OCI-LY1 (cell line): Measurements from ENCODE around the gene SLC9A4.

Experiments
- H2AFZ ChIP-seq: fragments of 200-600 bp; sonication (generic), shearing (Covaris generic); 2 replicates; pipeline ENCODE4 v1.6.0; 2014; ENCODE audit warnings: antibody characterized with exemption, mild to moderate bottlenecking, low read length
- H3F3A ChIP-seq: fragments of 200-600 bp; sonication (generic), shearing (Covaris generic); 2 replicates; pipeline ENCODE4 v1.6.0; 2014; ENCODE audit warnings: mild to moderate bottlenecking, antibody characterized with exemption, low read length, moderate library complexity; ENCODE audit not compliant: insufficient read depth
- H3K27ac ChIP-seq: fragments of 200-600 bp; sonication (generic); 2 replicates; pipeline ENCODE4 v1.5.1; 2014; ENCODE audit warnings: low read length, mixed run types, mild to moderate bottlenecking, low read depth; ENCODE audit not compliant: poor library complexity, severe bottlenecking
- H3K27me3 ChIP-seq: fragments of 200-600 bp; sonication (generic); 2 replicates; pipeline ENCODE4 v1.6.0; 2014; ENCODE audit warnings: antibody characterized with exemption, mild to moderate bottlenecking, low read length, moderate library complexity; ENCODE audit not compliant: insufficient read depth
- H3K36me3 ChIP-seq: fragments of 200-600 bp; sonication (generic); 2 replicates; pipeline ENCODE4 v1.6.1; 2014; ENCODE audit warnings: mild to moderate bottlenecking, antibody characterized with exemption, low read length, moderate library complexity, mixed read lengths; ENCODE audit not compliant: insufficient read depth
- H3K4me1 ChIP-seq: fragments of 200-600 bp; sonication (generic); 2 replicates; pipeline ENCODE4 v1.5.1; 2014; ENCODE audit warnings: mild to moderate bottlenecking, low read length, moderate library complexity; ENCODE audit not compliant: insufficient read depth, severe bottlenecking
- H3K4me2 ChIP-seq: fragments of 200-600 bp; sonication (generic), shearing (Covaris generic); 2 replicates; pipeline ENCODE4 v1.6.1; 2014; ENCODE audit warnings: low read length
- H3K4me3 ChIP-seq: fragments of 200-600 bp; sonication (generic); 2 replicates; pipeline ENCODE4 v1.5.1; 2014; ENCODE audit warnings: low read length, low read depth, mild to moderate bottlenecking, mixed read lengths; ENCODE audit not compliant: poor library complexity, severe bottlenecking
- H3K79me2 ChIP-seq: fragments of 200-600 bp; shearing (Covaris generic); 2 replicates; pipeline ENCODE4 v1.6.1; 2016; ENCODE audit warnings: mixed run types, low read length, mixed read lengths; ENCODE audit not compliant: insufficient read depth
- H3K9ac ChIP-seq: fragments of 200-600 bp; sonication (generic), shearing (Covaris generic); 2 replicates; pipeline ENCODE4 v1.6.1; 2014; ENCODE audit warnings: mild to moderate bottlenecking, low read length, mixed read lengths
- H3K9me2 ChIP-seq: fragments of 200-600 bp; sonication (generic), shearing (Covaris generic); 2 replicates; pipeline ENCODE4 v1.6.1; 2014; ENCODE audit warnings: low read depth, mild to moderate bottlenecking, low read length, mixed read lengths
- H3K9me3 ChIP-seq: fragments of 200-600 bp; shearing (Covaris generic); 2 replicates; pipeline ENCODE4 v1.6.1; 2014; ENCODE audit warnings: low read length, mixed read lengths
- H4K20me1 ChIP-seq: fragments of 200-600 bp; sonication (generic), shearing (Covaris generic); 2 replicates; pipeline ENCODE4 v1.6.0; 2016; ENCODE audit warnings: mild to moderate bottlenecking, low read length; ENCODE audit not compliant: insufficient read depth
- EZH2 ChIP-seq: fragments of 200-600 bp; sonication (generic), shearing (Covaris generic); IDR thresholded peaks from 2 replicates; pipeline ENCODE4 v1.8.0; 2017; ENCODE audit warnings: borderline replicate concordance, mixed run types, mild to moderate bottlenecking, antibody characterized with exemption, low read length, moderate library complexity, mixed read lengths
- TF ChIP-seq, protein P1 (sequence below): fragments of 200-600 bp; sonication (generic), shearing (Covaris generic); IDR thresholded peaks from 2 replicates; pipeline ENCODE4 v1.5.1; 2017; ENCODE audit warnings: mild to moderate bottlenecking, antibody characterized with exemption, low read length, moderate library complexity, mixed read lengths

Gene SLC9A4

GRCh38 chr2:102442967-102443828, 29.8 kb upstream of the SLC9A4 start:
- no peaks in the 10 kb centered on the region for H3K9me2 ChIP-seq

DNA sequence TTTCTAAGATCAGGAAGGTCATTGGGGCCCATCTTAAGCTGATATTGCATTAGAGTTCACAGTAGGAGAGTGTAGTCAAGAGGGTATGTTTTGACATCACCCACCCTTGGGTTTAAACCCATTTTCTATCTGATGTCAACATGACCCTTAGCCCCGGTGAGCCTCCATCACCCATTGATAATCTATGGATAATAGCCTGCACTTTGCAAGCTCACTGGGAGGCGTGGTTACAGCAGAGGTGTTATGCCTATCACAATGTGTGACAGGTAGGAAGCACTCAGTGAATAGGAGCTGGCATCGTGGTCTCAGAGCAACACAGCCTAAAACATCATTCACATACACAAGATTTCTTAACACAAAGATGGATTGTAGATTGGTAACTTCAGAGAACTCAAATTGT, 28.8 kb upstream of the SLC9A4 start:
- TF ChIP-seq, protein P1, sequence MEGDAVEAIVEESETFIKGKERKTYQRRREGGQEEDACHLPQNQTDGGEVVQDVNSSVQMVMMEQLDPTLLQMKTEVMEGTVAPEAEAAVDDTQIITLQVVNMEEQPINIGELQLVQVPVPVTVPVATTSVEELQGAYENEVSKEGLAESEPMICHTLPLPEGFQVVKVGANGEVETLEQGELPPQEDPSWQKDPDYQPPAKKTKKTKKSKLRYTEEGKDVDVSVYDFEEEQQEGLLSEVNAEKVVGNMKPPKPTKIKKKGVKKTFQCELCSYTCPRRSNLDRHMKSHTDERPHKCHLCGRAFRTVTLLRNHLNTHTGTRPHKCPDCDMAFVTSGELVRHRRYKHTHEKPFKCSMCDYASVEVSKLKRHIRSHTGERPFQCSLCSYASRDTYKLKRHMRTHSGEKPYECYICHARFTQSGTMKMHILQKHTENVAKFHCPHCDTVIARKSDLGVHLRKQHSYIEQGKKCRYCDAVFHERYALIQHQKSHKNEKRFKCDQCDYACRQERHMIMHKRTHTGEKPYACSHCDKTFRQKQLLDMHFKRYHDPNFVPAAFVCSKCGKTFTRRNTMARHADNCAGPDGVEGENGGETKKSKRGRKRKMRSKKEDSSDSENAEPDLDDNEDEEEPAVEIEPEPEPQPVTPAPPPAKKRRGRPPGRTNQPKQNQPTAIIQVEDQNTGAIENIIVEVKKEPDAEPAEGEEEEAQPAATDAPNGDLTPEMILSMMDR: no peak
- TF ChIP-seq EZH2: no peak
- Histone ChIP-seq H2AFZ (no peak overlapping the region), H3F3A (no peaks in the 10 kb centered on the region), H3K4me3 (no peak overlapping the region), H3K4me2 (no peak overlapping the region), H3K27me3 (no peaks in the 10 kb centered on the region), H3K9ac (no peak overlapping the region), H4K20me1 (no peaks in the 10 kb centered on the region), H3K79me2 (no peaks in the 10 kb centered on the region), H3K4me1 (no peaks in the 10 kb centered on the region), H3K27ac (no peak overlapping the region), H3K36me3 (no peaks in the 10 kb centered on the region), H3K9me3 (no peaks in the 10 kb centered on the region), H3K9me2 (no peaks in the 10 kb centered on the region)

More at GRCh38 chr2:102442967-102443828, 29.8 kb upstream of the SLC9A4 start:
- Histone ChIP-seq H3F3A (no peaks in the 10 kb centered on the region), H3K36me3 (no peaks in the 10 kb centered on the region), H2AFZ (no peak overlapping the region), H3K4me3 (no peak overlapping the region), H3K4me1 (no peaks in the 10 kb centered on the region), H3K79me2 (no peaks in the 10 kb centered on the region), H3K4me2 (no peak overlapping the region), H3K27me3 (no peaks in the 10 kb centered on the region), H3K9ac (no peak overlapping the region), H3K9me3 (no peaks in the 10 kb centered on the region), H3K27ac (no peak overlapping the region), H4K20me1 (no peaks in the 10 kb centered on the region)
- TF ChIP-seq, protein P1: peak; percentile 70
- TF ChIP-seq EZH2: no peak

DNA sequence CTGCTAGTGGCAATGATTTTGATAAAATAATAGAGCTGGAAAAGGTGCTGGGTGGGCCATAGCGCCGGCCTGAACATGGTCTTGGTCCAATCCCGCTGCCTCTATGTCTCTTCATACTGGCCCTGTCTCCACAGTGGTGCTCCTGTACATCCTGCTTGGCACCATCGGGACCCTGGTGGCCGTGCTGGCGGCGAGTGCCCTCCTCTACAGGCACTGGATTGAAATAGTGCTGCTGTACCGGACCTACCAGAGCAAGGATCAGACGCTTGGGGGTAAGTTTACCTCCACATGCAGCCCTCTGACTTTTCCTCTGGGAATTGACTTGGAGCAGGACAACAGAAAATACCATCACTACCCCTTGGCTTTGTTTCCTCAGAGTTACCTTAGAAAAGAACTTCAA, 26.1 kb upstream of the SLC9A4 start:
- H3K4me3 ChIP-seq: no peak overlapping the region
- H3K79me2 ChIP-seq: no peaks in the 10 kb centered on the region
- H3K4me1 ChIP-seq: no peaks in the 10 kb centered on the region
- no peak overlapping the region for H3K4me2 ChIP-seq
- H3K27me3 ChIP-seq: no peaks in the 10 kb centered on the region
- H2AFZ ChIP-seq: no peak overlapping the region
- H3K9me2 ChIP-seq: no peaks in the 10 kb centered on the region
- no peaks in the 10 kb centered on the region for H3K36me3 ChIP-seq
- no peaks in the 10 kb centered on the region for H4K20me1 ChIP-seq
- H3K9me3 ChIP-seq: no peaks in the 10 kb centered on the region
- H3K9ac ChIP-seq: no peak overlapping the region
- H3K27ac ChIP-seq: no peak overlapping the region
- TF ChIP-seq EZH2: no peak
- TF ChIP-seq, protein P1: no peak
- H3F3A ChIP-seq: no peaks in the 10 kb centered on the region
